Right renal cortex interstitium (tissue), 3 donors: ENCODE measurements around the gene SMARCB1. TPM values are rescaled to one million over a fixed set of nuclear protein-coding genes. Genes with fewer than 3 reads are reported as not detected.
"Not testable (repeated sequence)": the region's sequence is repeated elsewhere in the genome, so short reads cannot be mapped to it uniquely, and the experiment has no call there.

Experiments
- DNase-seq, 3 donors: peaks; one replicate each; pipeline ENCODE4 v3.0.0-alpha.2; 2013; ENCODE audit warnings: low read depth in 3 of 3, low spot score in 2 of 3
- polyA plus RNA-seq, 3 donors: library from polyadenylated mRNA; unstranded; fragments of 120-200 nt; gene quantifications; one replicate each; pipeline ENCODE4 v1.2.1, GENCODE V29; 2013; ENCODE audit not compliant: insufficient read length in 3 of 3

Gene SMARCB1
- polyA plus RNA-seq, 3 donors, result 205 to 225 (median 224) TPM

DNA sequence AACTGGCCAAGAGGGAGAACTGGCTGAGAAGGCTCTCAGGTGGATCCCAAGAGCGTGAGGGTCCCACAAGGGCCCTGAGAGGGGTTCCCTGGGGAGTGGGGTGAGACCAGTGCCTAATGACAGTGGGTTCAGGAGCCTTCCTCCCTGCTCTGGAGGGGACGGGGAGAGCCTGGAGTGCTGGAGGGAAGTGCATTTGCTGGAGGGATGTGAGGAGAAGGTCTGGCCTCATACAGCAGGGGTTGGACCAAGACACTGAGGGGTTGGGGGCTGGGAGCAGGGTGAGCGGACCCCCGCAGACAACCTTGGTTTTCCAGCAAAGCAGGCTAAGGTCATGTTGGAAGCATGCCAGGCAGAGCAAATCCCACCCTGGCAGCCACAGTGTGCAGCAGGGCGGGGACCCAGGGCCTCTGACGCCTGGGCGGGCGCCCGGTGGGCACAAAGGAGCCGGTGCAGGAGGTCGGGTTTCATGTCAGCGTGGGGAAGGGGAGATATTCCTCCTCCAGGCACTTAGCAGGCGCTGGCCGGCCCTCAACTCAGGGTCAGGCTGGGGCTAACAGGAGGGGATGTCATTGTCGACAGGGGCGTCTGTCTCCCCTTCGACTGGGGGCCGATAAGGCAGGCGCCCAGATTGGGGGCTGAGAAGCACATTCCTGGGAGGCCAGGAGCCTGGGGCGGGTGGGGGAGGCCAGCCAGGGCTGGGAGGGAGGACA, 55.1 kb downstream of the SMARCB1 start:
- no peak for DNase-seq

DNA sequence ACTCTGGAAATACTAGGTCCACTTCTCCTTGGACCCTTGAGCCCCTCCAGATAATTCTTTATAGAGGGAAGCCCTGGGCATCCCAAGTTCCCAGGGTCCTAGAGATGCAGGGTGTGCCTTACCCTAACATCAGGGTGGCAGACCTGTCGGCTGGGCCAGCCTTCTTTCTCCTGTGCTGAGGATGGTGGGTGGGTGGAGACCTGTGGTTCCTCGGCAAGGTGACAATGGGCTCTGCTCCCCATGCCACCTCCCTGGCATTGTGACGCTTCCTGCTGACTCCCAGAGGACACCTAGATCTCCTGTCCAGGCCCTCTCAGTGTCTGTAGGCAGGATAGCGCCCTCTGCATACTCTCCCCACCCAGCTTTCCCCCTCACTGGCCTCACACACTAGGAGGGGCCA, 55.8 kb downstream of the SMARCB1 start:
- no peak for DNase-seq

DNA sequence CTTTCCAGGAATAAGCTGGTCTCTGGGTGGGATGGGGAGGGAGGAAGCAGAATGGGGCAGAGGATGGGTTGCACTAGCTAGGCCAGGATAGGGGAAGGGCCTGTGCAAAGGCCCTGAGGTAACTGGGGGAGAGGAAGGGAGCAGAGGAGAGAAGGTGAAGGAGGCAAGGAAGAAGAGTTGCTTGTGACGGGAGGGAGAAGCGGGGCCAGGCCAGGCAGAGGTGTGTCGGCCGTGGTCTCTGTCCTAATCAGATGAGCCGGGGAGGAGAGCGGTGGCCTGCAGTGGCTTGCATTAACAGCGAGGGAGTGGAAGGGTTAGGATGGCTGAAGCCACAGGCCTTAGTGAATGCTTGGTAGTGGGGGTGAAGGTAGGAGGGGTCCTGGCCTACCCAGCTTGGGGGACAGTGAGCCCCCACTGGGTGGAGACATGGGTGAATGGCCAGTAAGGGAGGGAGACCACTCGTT, 58.0 kb downstream of the SMARCB1 start:
- DNase-seq, result no peak

DNA sequence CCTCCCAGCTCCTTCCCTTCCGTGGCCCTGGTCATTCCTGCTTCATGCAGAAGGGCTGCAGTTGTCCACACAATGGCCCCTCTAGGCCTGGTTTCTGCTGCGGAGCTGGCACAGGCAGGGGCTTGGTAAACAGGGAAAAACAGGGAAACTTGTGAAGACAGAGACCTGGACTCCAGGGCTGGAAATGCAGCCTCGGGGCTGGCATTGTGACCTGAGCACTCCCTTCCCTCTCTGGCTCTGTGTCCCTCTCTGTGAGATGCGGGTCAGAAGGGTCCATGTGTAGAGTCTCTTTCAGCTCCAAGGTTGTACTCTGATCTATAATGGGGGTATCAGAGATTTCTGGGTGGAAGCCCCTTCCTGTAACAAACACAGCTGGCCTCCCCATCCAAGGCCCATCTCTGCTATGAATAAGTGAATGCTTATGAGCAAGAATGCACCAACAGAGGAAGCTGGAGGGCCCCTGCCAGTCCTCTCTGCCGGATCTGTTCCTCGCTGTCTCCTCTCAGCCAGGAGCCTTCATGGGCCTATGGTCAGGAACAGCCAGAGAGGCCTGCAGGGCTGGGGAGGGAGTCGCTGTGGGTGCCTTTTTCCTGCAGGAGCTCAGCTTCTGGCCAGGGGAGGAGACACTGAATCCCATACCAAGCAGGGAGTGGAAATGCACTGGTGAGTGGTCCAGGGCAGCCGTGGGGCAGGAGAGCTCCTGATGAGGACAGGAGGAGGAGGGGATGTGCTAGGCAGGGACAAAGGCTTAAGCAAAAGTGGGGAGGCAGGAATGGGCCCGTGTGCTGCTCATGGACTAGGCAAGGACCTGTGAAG, 58.7 kb downstream of the SMARCB1 start:
- DNase-seq, result no peak

DNA sequence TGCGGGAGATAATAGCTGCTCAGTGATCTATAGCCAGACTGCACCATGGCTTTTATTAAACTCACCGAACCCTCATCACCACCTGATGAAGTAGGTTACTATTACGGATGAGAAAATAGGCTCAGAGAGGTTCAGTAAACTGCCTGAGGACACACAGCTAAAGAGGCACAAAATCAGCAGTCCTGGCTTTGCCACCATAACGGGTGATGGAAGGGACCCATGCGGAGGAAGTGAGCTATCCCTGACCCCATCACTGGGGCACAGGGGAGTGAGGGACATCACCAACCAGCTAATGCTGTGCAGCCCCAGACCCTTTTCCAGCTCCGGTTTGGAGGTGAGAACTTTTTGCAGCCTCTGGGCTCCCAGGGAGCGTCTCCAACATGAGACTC, 59.3 kb downstream of the SMARCB1 start:
- no peak for DNase-seq

DNA sequence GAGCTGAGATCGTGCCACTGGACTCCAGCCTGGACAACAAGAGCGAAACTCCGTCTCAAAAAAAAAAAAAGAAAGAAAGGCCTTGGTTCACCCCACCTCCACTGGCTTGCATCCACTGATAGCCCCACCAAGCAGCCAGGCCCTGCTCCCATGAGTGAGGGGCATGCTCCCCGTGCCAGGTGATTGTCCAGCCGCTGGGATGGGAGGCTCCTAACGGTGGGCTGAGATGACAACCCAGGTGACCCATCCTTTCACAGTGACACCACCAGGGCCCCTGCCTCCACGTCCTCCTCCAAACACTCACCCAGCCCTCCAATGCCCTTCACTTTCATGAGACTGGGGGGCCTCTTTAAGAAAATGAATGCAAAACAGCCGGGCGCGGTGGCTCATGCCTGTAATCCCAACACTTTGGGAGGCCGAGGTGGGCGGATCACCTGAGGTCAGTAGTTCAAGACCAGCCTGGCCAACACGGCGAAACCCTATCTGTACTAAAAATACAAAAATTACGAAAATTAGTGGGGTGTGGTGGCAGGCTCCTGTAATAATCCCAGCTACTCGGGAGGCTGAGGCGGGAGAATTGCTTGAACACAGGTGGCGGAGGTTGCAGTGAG, 60.6 kb downstream of the SMARCB1 start:
- no peak for DNase-seq

DNA sequence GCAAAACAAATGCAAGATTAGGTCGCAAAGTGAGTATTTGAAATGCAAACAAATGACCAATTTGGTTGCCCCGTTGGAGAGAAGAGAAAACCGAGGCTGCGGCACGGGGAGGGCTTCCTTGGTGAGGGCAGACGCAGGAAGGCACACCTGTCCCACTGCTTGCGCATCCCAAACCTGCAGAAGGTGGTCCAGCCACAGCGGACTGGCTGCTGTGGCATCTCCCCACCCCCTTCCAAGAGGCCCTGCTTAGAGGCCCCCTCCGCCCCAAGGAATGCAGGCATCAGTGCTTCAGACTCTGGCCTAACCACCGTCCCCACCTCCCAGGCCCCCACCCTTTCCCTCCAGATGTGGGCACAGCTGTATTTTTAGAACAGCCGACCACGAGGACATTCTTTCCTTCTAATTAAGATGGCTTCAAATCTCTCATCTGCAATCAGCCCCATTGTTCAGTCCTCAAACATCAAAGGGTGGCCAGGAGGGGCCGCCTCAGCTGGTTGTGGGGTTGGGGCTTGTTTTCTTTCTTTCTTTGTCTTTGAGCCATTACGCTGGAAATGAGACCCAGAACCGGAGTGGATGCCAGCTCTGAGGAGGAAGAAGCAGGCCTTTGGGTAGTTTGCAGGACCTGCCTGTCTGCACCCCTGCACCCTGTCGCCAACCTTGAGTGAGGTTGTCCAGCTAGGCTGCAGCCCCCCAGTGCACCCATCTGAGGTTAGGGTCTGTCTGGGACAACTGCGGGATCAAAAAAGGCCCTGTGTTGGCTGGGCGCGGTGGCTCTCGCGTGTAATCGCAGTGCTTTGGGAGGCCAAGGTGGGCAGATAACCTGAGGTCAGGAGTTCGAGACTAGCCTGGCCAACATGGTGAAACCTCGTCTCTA, 61.5 kb downstream of the SMARCB1 start:
- no peak for DNase-seq

DNA sequence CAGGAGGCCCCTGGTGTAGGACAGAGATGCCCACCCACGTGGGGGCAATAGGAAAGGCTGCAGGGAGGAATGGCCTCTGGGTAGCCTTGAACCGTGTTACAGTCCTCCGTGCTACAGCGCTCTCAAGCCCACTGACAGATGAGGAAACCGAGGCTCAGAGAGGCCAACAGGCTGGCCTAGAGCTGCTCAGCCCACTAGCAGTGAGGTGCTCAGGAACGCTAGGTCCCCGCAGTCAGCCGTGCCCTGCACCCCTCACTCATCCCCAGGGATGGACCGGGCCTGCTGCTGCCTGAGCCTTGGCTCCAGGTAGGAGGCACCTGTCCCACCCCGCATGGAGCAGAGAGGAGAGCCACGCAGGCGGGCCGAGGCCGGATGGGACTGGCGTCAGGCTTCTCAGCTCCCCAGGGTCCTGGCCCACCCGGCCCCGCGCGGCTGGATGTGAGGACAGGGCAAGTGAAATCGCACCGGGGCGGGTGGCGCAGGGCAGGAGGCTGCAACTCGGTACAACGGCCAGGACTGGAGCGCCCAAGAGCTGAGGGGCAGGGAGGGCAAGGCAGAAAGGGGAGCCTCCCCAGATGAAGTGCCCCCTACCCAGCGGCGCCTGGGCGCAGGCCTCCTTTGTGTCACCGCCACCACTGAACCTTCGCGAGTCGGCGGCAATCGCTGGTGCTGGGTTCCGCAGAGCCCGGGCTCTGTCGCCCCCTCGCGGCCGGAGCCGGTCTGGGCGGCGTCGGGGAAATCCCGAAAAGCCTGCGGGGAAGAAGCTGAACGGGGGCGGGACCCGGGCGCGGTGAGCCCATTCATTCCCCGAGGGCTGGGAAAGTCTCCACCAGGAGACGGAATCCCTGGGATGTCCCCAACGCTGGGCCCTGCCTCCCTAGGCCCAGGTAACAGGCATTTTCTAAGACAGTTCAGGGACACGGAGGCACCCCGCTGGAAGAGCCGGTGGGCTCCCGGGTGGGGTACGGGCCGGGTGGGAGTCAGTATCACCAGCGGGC, 62.5 kb downstream of the SMARCB1 start:
- peak in 1 of 3 donors; percentile 68 for DNase-seq

DNA sequence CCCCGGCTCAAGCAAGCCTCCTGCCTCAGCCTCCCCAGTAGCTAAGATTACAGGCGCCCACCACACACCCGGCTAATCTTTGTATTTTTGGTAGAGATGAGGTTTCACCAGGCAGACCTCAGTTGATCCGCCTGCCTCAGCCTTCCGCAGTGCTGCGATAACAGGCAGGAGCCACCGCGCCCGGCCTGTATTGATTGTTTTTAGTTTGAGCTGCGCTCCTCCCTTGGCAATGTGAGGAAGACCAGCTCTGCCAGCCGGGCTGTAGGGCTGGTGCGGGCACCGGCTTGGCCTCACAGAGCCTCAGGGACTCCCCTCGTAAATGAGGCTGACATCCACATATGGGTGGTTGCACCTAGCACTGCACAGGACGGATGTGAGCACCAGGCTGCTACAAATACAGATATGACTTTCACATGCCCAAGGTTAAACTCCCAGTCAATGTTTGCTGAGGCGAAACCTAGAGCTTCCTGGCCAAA, 63.4 kb downstream of the SMARCB1 start:
- no peak for DNase-seq

DNA sequence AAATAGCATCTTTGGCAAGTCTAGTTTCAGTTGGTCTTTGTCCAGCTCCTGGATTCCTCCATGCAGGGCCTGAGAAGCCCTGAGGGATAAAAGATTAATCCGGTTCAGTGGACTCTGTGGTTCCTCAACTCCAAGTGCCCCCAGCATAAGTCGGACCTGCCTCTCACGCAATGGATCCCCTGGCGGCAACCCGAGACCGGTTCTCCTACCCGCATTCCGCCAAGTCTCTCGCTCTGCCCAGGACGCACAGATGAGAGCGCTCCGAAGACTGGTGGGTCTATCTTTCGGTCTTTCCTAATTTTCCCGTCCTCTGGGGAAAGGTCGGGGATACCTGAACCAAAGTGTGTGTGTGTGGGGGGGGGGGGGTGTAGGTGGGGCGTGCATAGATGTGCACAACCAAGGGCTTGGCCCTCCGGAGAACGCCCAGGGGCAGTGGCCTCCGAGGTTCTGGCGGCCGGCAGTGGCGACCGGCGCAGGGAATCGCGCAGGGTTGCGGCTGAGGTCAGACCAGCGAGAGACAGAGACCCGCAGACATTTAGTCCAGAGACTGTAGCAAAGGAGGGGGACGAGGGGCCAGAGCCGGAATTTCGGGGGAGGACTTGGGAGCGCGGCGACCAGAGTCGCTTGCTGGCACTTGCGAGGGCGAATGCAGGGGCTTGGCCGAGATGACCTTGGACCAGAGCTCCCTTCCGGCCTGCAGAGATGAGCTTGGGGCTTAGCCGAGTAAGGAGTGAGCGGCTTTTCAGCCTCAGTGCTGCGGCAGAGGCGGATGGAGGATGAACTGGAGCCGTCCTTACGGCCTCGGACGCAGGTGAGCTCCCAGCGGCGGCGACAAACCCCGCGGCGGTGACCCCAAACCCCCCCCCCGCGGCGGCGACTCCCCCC, 70.2 kb downstream of the SMARCB1 start:
- DNase-seq, result no peak

DNA sequence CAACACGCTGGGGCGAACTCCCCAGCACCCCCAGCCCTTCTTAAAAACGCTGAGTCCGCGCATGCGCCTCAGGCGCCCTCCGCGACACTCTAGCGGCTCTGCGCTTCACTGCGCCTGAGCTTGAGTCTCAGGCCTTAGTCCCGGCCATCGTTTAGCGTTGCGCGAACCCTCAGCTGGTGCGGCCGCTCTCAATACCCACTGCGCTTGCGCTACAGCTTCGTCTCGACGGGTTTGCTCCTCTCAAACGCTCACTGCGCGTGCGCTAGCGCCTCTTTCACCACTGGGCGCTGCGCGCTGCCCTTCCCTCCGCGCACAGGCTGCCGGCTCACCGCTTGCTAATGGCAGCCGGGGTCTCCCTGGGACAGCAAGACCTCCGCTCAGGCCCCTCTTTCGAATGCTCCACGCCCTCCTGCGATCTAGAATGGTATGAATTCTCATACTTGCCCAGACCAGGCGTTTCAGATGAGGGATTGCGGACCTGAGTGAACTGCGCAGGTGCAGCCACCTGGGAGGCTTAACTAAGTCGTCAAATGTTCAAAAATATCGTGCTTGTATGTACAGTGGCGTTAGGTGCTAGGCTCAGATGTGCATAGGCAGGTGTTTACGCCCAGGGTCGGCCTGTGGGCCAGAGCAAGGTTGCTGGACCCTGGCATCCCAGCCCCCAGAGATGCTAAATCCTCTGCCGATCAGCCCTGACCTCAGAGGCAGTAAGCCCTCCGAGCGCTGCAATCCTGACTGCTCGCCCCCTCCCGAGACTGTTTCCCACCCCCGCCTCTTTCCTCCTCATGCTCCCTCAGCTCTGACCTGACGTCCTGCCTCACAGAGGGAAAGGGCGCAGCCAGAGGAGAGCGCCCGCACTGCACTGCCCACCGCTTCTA, 71.1 kb downstream of the SMARCB1 start, which contains the start of gene SLC2A11:
TSS of gene SLC2A11 (plus strand) at position 270 of the 878 bp plus-strand sequence. CDS start at position 395, 125 bp downstream.
- peak; percentile 93 to 98 (median 95) for DNase-seq

DNA sequence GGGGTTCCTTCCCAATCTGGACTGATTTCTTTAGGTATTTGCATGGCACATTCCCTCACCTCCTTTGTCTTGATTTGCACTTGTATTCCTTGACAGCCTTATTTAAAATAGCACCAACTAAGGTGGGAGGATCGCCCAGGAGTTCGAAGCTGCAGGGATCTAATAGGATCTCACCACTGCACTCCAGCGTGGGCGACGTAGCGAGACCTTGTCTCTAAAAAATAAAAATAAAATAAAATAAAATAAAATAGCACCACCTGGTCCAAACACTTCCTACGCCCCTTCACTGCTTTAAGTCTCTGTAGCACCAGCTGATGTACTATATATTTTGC, 71.7 kb downstream of the SMARCB1 start:
- DNase-seq, result no peak

DNA sequence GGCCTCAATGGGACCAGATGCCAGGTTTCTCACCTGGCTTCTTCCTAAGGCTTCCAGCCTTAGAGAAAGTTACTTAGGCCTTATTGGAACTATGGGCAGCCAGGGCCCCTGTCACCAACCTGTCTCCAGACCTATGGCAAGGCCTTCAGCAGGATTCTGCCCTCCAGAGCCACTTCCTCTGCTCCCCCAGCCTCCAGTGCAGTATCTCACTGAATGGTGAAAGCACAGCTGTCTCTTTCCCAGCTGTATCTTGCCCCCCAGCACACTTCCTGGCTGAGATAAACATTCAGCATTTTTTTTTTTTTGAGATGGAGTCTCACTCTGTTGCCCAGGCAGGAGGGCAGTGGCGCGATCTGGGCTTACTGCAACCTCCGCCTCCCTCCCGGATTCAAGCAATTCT, 72.4 kb downstream of the SMARCB1 start:
- DNase-seq, result no peak

DNA sequence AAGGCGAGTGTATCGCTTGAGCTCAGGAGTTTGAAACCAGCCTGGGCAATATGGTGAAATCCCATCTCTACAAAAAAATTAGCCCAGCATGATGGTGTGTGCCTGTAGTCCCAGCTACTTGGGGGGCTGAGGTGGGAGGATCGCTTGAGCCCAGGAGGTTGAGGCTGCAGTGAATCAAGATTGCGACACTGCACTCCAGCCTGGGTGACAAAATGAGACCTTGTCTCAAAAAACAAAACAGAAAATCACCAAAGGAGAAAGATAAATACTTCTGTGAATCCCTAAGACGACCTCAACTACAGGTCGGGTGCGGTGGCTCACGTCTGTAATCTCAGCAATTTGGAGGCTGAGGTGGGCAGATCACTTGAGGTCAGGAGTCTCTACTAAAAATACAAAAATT, 73.4 kb downstream of the SMARCB1 start:
- DNase-seq, result not testable (repeated sequence)

DNA sequence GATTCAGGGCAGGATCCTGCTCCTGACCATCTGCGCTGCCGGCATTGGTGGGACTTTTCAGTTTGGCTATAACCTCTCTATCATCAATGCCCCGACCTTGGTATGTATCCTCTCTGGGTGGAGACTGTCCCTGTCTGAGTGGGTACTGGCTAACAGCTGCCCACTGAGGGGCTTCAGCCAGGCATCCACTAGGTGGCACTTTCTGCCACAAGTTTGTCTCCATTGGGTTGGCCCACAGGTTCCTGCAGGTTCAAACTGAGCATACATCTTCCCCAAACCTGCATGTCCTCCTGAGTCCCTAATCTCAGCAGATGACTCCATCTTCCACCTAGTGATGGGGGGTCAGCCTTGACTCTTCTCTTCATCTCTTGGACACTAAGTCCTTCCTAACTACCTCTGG, 75.3 kb downstream of the SMARCB1 start:
- no peak for DNase-seq

DNA sequence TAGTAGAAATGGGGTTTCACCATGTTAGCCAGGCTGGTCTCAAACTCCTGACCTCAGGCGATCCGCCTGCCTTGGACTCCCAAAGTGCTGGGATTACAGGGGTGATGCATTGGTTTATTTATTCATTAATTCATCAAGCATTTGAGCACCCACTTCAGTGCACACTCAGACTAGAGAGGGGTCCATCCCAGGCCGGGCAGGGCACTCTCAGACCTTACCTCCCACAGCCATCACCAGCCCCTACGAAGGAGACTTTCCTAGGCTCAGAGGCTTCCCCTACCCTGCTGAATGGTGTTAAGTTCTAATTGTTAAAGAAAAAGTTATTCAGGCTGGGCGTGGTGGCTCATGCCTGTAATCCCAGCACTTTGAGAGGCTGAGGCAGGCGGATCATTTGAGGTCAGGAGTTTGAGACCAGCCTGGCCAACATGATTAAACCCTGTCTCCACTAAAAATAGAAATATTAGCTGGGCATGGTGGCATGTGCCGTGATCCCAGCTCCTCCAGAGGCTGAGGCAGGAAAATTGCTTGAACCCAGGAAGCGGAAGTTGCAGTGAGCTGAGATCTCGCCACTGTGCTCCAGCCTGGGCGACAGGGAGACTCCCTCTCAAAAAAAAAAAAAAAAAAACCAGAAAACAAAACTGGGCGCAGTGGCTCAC, 77.9 kb downstream of the SMARCB1 start:
- not testable (repeated sequence) for DNase-seq

DNA sequence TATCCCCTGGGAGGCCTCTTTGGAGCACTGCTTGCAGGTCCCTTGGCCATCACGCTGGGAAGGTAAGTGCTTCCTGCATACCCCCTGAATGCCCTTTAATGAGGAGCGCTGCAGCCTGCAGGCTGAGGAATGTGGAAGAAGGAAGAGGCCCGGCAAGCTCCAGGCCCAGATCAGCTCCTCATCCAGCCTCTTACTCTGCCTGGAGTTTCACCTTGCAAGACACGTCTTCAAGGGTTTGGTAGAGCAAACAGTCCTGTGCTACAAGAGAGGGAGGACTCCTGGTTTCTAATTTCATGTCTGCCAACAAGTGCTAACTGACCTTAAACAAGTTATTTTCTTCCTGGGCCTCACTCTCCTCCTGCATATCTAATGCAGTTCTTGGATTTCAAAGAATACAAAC, 81.8 kb downstream of the SMARCB1 start:
- no peak for DNase-seq
